ENCODE measurements around the gene IPMK.

GRCh38 chr10:58304099-58304633, 36.5 kb upstream of the IPMK start:
- TF ChIP-seq POLR2A (IDR thresholded peaks at IDR 0.05; ENCODE audit: low read length) (no peak), GATA1 (IDR thresholded peaks at IDR 0.05; ENCODE audit: low read depth, low read length) (no peak)
